Stomach smooth muscle (tissue), 2 donors: ENCODE measurements around the gene HLA-DQA1.
"Not testable (repeated sequence)": the region's sequence is repeated elsewhere in the genome, so short reads cannot be mapped to it uniquely, and the experiment has no call there.

ENCODE experiments used
- H3K27ac ChIP-seq: one replicate; pipeline ENCODE4 v1.7.0; 2013; ENCODE audit warnings: mild to moderate bottlenecking, low read length, inconsistent platforms
- H3K27me3 ChIP-seq, 2 donors: one replicate each; pipeline ENCODE4 v1.7.0; 2013; ENCODE audit warnings: low read length in 2 of 2; ENCODE audit not compliant: insufficient read depth in 2 of 2, control insufficient read depth in 1 of 2
- H3K36me3 ChIP-seq, 2 donors: one replicate each; pipeline ENCODE4 v1.7.0; 2013; ENCODE audit warnings: low read length in 2 of 2; ENCODE audit not compliant: control insufficient read depth in 2 of 2, insufficient read depth in 2 of 2
- H3K4me1 ChIP-seq: one replicate; pipeline ENCODE4 v1.7.0; 2013; ENCODE audit warnings: low read length; ENCODE audit not compliant: control insufficient read depth, insufficient read depth
- H3K4me3 ChIP-seq, 2 donors: one replicate each; pipeline ENCODE4 v1.7.0; 2013; ENCODE audit warnings: low read length in 2 of 2
- H3K9ac ChIP-seq, 2 donors: one replicate each; pipeline ENCODE4 v1.7.0; 2013; ENCODE audit warnings: low read length in 2 of 2, mild to moderate bottlenecking in 1 of 2
- H3K9me3 ChIP-seq, 2 donors: one replicate each; pipeline ENCODE4 v1.7.0; 2013; ENCODE audit warnings: low read length in 2 of 2; ENCODE audit not compliant: control insufficient read depth in 2 of 2
- donor health status: healthy.
- donor health status: Pancreatic carcinoma.

The HLA-DQA1 gene

GRCh38 chr6:32622545-32623401, 14.4 kb upstream of the HLA-DQA1 start:
- H3K36me3 ChIP-seq = no peaks in the 10 kb centered on the region
- H3K9me3 ChIP-seq = no peaks in the 10 kb centered on the region
- no peaks in the 10 kb centered on the region for H3K27me3 ChIP-seq
- H3K4me3 ChIP-seq = no peak overlapping the region
- H3K4me1 ChIP-seq = no peaks in the 10 kb centered on the region
- no peak overlapping the region for H3K9ac ChIP-seq
- no peak overlapping the region for H3K27ac ChIP-seq

- H3K4me1 ChIP-seq = no peaks in the 10 kb centered on the region
- H3K27ac ChIP-seq = no peak overlapping the region
- no peaks in the 10 kb centered on the region for H3K9me3 ChIP-seq
- H3K27me3 ChIP-seq = no peaks in the 10 kb centered on the region
- H3K9ac ChIP-seq = no peak overlapping the region
- no peak overlapping the region for H3K4me3 ChIP-seq
- no peaks in the 10 kb centered on the region for H3K36me3 ChIP-seq
Measured at GRCh38 chr6:32623693-32624092, 13.5 kb upstream of the HLA-DQA1 start.

- Histone ChIP-seq H3K27ac (no peak overlapping the region), H3K9ac (no peak overlapping the region), H3K36me3 (no peaks in the 10 kb centered on the region), H3K4me3 (no peak overlapping the region), H3K27me3 (no peaks in the 10 kb centered on the region), H3K9me3 (no peaks in the 10 kb centered on the region), H3K4me1 (no peaks in the 10 kb centered on the region)
Measured at GRCh38 chr6:32624565-32624964, 12.6 kb upstream of the HLA-DQA1 start.

- H3K9ac ChIP-seq = no peak overlapping the region
- H3K36me3 ChIP-seq = no peaks in the 10 kb centered on the region
- no peak overlapping the region for H3K4me3 ChIP-seq
- H3K27ac ChIP-seq = no peak overlapping the region
- no peaks in the 10 kb centered on the region for H3K27me3 ChIP-seq
- H3K4me1 ChIP-seq = no peaks in the 10 kb centered on the region
- no peaks in the 10 kb centered on the region for H3K9me3 ChIP-seq
Measured at GRCh38 chr6:32625137-32625536, 12.1 kb upstream of the HLA-DQA1 start.

DNA sequence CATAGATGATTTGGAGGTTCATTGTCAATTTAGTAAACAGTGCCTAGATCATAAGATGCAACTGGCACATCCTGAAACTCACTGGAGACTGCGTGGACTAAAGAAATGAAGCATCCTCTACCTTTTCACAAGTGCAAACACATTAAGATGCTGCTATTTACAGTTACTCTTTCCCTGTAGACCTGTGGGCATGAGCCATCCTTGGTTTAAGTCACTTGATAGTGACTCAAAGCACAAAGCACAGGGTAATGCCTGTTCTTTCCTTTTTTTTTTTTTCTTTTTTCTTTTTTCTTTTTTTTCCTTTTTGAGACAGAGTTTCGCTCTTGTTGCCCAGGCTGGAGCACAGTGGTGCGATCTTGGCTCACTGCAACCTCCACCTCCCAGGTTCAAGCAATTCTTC, 10.0 kb upstream of the HLA-DQA1 start:
- Histone ChIP-seq H3K27ac (no peak overlapping the region), H3K4me3 (no peak overlapping the region), H3K9ac (no peak overlapping the region), H3K4me1 (no peaks in the 10 kb centered on the region), H3K36me3 (no peaks in the 10 kb centered on the region), H3K9me3 (no peaks in the 10 kb centered on the region), H3K27me3 (no peaks in the 10 kb centered on the region)

GRCh38 chr6:32627831-32628230, 9.4 kb upstream of the HLA-DQA1 start:
- no peaks in the 10 kb centered on the region for H3K4me1 ChIP-seq
- H3K9ac ChIP-seq = no peak overlapping the region
- no peaks in the 10 kb centered on the region for H3K27me3 ChIP-seq
- H3K36me3 ChIP-seq = no peaks in the 10 kb centered on the region
- no peak overlapping the region for H3K4me3 ChIP-seq
- H3K9me3 ChIP-seq = no peaks in the 10 kb centered on the region
- no peak overlapping the region for H3K27ac ChIP-seq

DNA sequence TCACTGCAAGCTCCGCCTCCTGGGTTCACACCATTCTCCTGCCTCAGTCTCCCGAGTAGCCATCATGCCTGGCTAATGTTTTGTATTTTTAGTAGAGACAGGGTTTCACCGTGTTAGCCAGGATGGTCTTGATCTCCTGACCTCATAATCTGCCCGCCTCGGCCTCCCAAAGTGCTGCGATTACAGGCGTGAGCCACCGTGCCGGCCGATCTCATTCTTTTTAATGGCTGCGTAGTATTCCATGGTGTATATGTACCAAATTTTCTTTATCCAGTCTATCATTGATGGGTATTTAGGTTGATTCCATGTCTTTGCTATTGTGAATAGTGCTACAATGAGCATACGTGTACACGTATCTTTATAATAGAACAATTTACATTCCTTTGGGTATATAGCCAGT, 7.4 kb upstream of the HLA-DQA1 start:
- H3K27ac ChIP-seq, H3K4me1 ChIP-seq, H3K9me3 ChIP-seq: not testable (repeated sequence)

DNA sequence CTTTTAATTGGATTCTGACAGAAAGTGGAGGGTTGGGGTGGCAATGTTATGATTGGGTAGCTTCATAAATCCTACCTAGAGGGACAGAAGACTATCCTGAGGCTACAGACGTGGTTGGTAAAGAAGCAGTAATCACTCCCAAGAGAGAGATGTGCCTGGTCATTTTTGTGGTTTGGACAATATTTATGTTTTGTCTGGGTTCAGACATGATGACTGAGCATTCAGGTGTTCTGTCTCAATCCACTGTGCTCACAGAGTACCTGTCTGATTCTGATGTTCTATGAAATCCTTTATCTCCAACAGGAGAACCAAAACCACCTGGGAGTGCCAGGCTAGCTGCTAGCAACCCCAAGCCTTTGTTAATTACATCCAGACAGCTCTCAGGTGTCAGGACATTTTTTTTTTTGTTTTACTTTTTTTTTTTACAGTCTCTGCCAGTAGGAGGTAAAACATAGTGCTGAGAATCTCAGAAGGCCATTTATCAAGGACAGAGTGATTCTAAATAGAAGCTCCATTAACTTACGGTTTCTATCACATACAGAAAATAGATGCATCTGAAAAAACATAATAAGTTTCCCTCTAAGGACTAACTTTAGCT, 1.6 kb upstream of the HLA-DQA1 start:
- no peak overlapping the region for H3K9ac ChIP-seq
- H3K27ac ChIP-seq = no peak overlapping the region
- no peaks in the 10 kb centered on the region for H3K36me3 ChIP-seq
- H3K4me3 ChIP-seq = no peak overlapping the region
- peaks cover 0 to 3% of the 10 kb centered on the region in 2 donors for H3K27me3 ChIP-seq
- no peaks in the 10 kb centered on the region for H3K4me1 ChIP-seq
- no peaks in the 10 kb centered on the region for H3K9me3 ChIP-seq

More for the DNA sequence above, 7.4 kb upstream of the HLA-DQA1 start:
- not testable (repeated sequence) for H3K36me3 ChIP-seq, H3K9ac ChIP-seq, H3K4me3 ChIP-seq, H3K27me3 ChIP-seq

GRCh38 chr6:32637883-32638282, 677 bp downstream of the HLA-DQA1 start:
- no peaks in the 10 kb centered on the region for H3K36me3 ChIP-seq
- H3K27ac ChIP-seq = no peak overlapping the region
- H3K27me3 ChIP-seq = peaks cover 0 to 3% of the 10 kb centered on the region in 2 donors
- H3K9me3 ChIP-seq = no peaks in the 10 kb centered on the region
- H3K4me1 ChIP-seq = no peaks in the 10 kb centered on the region
- H3K9ac ChIP-seq = no peak overlapping the region
- no peak overlapping the region for H3K4me3 ChIP-seq

DNA sequence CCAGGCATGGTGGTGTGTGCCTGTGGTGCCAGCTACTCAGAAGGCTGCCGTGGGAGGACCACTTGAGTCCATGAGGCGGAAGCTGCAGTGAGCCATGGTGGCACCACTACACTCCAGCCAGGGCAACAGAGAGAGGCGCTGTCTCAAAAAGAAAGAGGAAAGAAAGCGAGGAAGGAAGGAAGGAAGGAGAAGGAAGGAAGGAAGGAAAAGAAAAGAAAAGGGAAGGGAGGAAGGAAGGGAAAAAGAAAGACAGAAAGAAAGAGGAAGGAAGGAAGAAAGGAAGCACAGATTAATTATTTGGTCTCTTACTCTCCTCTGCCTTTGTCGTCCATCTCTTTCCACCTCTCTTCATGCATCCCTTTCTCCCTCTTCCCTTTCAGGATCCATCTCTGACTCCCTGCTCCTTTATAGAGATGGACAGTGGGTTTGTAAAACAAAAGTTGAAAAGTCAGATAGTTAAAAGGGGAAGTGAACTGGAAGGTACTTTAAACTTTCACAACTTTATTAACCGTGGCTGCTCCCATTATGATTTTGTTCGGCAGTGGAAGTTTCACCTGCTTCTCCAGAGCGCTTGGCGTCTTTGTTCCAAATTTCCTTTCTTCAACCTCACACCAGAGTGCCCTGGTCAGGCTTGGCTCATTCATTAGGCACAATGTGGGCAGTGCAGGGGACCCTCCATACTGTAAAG, 1.5 kb downstream of the HLA-DQA1 start:
- Histone ChIP-seq H3K9me3 (no peaks in the 10 kb centered on the region), H3K27me3 (peaks cover 0 to 3% of the 10 kb centered on the region in 2 donors), H3K4me3 (no peak overlapping the region), H3K36me3 (no peaks in the 10 kb centered on the region), H3K9ac (no peak overlapping the region), H3K27ac (no peak overlapping the region), H3K4me1 (no peaks in the 10 kb centered on the region)
